NT2/D1 (cell line): Measurements from ENCODE around the gene SRRM4.

Experiments
- SUZ12 ChIP-seq: IDR thresholded peaks from 2 replicates; pipeline ENCODE4 v1.6.1; 2011; ENCODE audit not compliant: insufficient read length, insufficient read depth; ENCODE audit errors: extremely low read depth
- YY1 ChIP-seq: IDR thresholded peaks from 2 replicates; pipeline ENCODE4 v1.6.1; 2011; ENCODE audit not compliant: insufficient read length, insufficient read depth
- ZNF274 ChIP-seq: IDR thresholded peaks from 2 replicates; pipeline ENCODE4 v1.6.1; 2011; ENCODE audit warnings: mild to moderate bottlenecking, low read depth, low read length

DNA sequence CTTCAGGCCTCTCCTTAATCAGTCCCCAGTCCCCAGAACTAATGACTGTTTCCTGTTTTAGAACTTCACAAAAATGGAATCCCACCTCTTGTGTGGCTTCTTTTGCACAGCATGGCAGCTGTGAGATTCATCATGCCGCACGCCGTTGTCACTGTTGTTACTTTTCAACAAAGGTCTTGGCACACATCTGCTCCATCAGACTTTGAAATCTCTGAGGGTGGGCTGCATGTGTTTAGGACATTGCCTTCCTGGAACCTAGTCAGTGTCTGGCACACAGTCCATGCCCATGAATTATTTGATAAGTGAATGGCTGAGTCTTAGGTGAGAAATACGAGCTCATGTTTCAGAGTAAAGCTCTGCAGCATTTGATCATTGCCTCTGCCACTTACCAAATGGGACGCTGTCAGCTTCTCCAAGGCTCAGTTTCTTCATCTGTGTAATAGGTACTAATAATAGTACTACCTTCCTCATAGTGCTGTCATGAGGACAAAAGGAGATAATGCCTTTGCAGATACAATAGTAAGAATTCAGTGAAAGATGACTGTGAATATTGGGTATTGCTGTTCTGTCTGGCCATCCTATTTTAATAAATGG lies 90.4 kb downstream of the SRRM4 start:
- no peak for TF ChIP-seq SUZ12
- TF ChIP-seq ZNF274, result no peak
- TF ChIP-seq YY1, result no peak
